Naive thymus-derived CD8-positive, alpha-beta T cell (primary cell): ENCODE data around the gene STPG4. TPM values are rescaled to one million over a fixed set of nuclear protein-coding genes. Genes with fewer than 3 reads are reported as not detected.
A peak's percentile ranks its signal among the peaks of the same experiment; 100 is the strongest.
"Not testable (repeated sequence)": the region's sequence is repeated elsewhere in the genome, so short reads cannot be mapped to it uniquely, and the experiment has no call there.

Experiments
- ATAC-seq, 2 donors: fragments of 150-1000 bp; cut with Tn5 transposase in 1 of 2; sonication (Bioruptor Pico), chemical (Tn5 transposase) in 1 of 2; 1 replicate in 1 of 2; 2 replicates in 1 of 2; pipeline ENCODE4 v1.10.0; 2021; ENCODE audit warnings: mild to moderate bottlenecking in 2 of 2, moderate library complexity in 2 of 2
- POLR2A ChIA-PET: fragments of 350-600 bp; sonication (Branson Sonifier 250); formaldehyde crosslinking; loops from one replicate; lab custom pipeline; 2021; ENCODE audit warnings: antibody characterized with exemption; lab: Charles Lee
- DNase-seq, 10 donors: peaks; one replicate each; pipeline versions ENCODE4 v3.0.0 to v3.0.0-alpha.2; 2020 to 2022
- H3K27ac Mint-ChIP-seq, 10 donors: one replicate each; pipeline ENCODE4 v1.8.0; 2020 to 2022; ENCODE audit warnings: mild to moderate bottlenecking in 10 of 10, mixed read lengths in 10 of 10, moderate library complexity in 4 of 10, inconsistent platforms in 1 of 10
- H3K27me3 Mint-ChIP-seq, 5 donors: one replicate each; pipeline ENCODE4 v1.8.0; 2021 to 2022; ENCODE audit warnings: mixed read lengths in 5 of 5
- H3K36me3 Mint-ChIP-seq, 3 donors: one replicate each; pipeline ENCODE4 v1.8.0; 2020 to 2022; ENCODE audit warnings: mixed read lengths in 3 of 3, mild to moderate bottlenecking in 2 of 3, inconsistent platforms in 1 of 3
- H3K4me1 Mint-ChIP-seq, 4 donors: one replicate each; pipeline ENCODE4 v1.8.0; 2021 to 2022; ENCODE audit warnings: mixed read lengths in 4 of 4
- H3K4me3 Mint-ChIP-seq, 10 donors: one replicate each; pipeline ENCODE4 v1.8.0; 2020 to 2022; ENCODE audit warnings: mild to moderate bottlenecking in 10 of 10, mixed read lengths in 10 of 10, moderate library complexity in 6 of 10, inconsistent platforms in 1 of 10
- H3K9me3 Mint-ChIP-seq, 9 donors: one replicate each; pipeline ENCODE4 v1.8.0; 2020 to 2022; ENCODE audit warnings: mixed read lengths in 9 of 9, mild to moderate bottlenecking in 3 of 9, inconsistent platforms in 1 of 9, moderate library complexity in 1 of 9
- polyA plus RNA-seq, 3 donors: library from polyadenylated mRNA; unstranded; fragments of 300-500 nt; fragmentation: Illumina TruSeq; gene quantifications; one replicate each; pipeline ENCODE4 v1.2.3, GENCODE V29; 2021
- total RNA-seq, 8 experiments: library from RNA in 2 of 8; stranded (reverse) in 2 of 8; gene quantifications; one replicate each; pipeline ENCODE4 v1.2.3 and lab custom pipeline; 2021 to 2026

Gene STPG4
- total and polyA plus RNA-seq, 5 experiments from 2014 or later, result 0.47 to 1.0 TPM; not detected in 3

- Mint-ChIP-seq H3K27me3 (peaks cover 0 to 12% (median 0%) of the 10 kb centered on the region in 5 donors), H3K27ac (peak overlapping the region in 9 of 10 donors; percentile 15 to 100 (median 54)), H3K9me3 (peaks cover 0 to 10% (median 0%) of the 10 kb centered on the region in 9 donors), H3K4me3 (peak overlapping the region; percentile 33 to 98 (median 94)), H3K4me1 (peaks cover 34 to 84% (median 75%) of the 10 kb centered on the region in 4 donors), H3K36me3 (peaks cover 4 to 48% (median 18%) of the 10 kb centered on the region in 3 donors)
- DNase-seq (no peak), ATAC-seq (no peak)
- POLR2A ChIA-PET, result interaction anchor here (0.9 to 1.5 kb wide), 2 partner anchors 230 to 256 kb away, joined by 3 to 4 read pairs; no protein-coding TSS in a partner anchor
Observed at GRCh38 chr2:47172156-47172921, 17.2 kb upstream of the STPG4 start.

GRCh38 chr2:47169784-47170183 is 14.7 kb upstream of the STPG4 start:
- Mint-ChIP-seq H3K9me3 (no peaks in the 10 kb centered on the region), H3K4me3 (peak overlapping the region in 1 of 10 donors; percentile 35), H3K4me1 (peaks cover 27 to 85% (median 71%) of the 10 kb centered on the region in 4 donors), H3K27me3 (no peaks in the 10 kb centered on the region), H3K36me3 (peaks cover 4 to 58% (median 12%) of the 10 kb centered on the region in 3 donors), H3K27ac (peak overlapping the region in 5 of 10 donors; percentile 6 to 66 (median 37))
- DNase-seq (no peak), ATAC-seq (no peak)
- POLR2A ChIA-PET, result interaction anchor here (0.7 kb wide), 1 partner anchor 186 kb away, joined by 4 read pairs; no protein-coding TSS in a partner anchor

- Mint-ChIP-seq H3K36me3 (peaks cover 4 to 63% (median 12%) of the 10 kb centered on the region in 3 donors), H3K4me3 (peak overlapping the region in 1 of 10 donors; percentile 48), H3K27ac (peak overlapping the region in 2 of 10 donors; percentile 60 to 82), H3K4me1 (peaks cover 30 to 84% (median 70%) of the 10 kb centered on the region in 4 donors)
- ATAC-seq, H3K9me3 Mint-ChIP-seq, POLR2A ChIA-PET, H3K27me3 Mint-ChIP-seq, DNase-seq: not testable (repeated sequence)
Observed at GRCh38 chr2:47168895-47169294, 13.8 kb upstream of the STPG4 start.

- H3K9me3 Mint-ChIP-seq, result no peaks in the 10 kb centered on the region
- no peak for DNase-seq
- POLR2A ChIA-PET, result no interaction called here
- no peaks in the 10 kb centered on the region for H3K27me3 Mint-ChIP-seq
- no peak overlapping the region for H3K27ac Mint-ChIP-seq
- peaks cover 8 to 78% (median 20%) of the 10 kb centered on the region in 3 donors for H3K36me3 Mint-ChIP-seq
- H3K4me3 Mint-ChIP-seq, result no peak overlapping the region
- H3K4me1 Mint-ChIP-seq, result peaks cover 25 to 76% (median 66%) of the 10 kb centered on the region in 4 donors
- no peak for ATAC-seq
Observed at GRCh38 chr2:47167149-47167548, 12.0 kb upstream of the STPG4 start.

GRCh38 chr2:47165001-47165555 is 10.0 kb upstream of the STPG4 start:
- H3K27ac Mint-ChIP-seq, result peak overlapping the region in 8 of 10 donors; percentile 14 to 86 (median 51)
- H3K36me3 Mint-ChIP-seq, result peaks cover 13 to 83% (median 35%) of the 10 kb centered on the region in 3 donors
- H3K9me3 Mint-ChIP-seq, result no peaks in the 10 kb centered on the region
- POLR2A ChIA-PET, result no interaction called here
- ATAC-seq (no peak), DNase-seq (no peak)
- H3K4me3 Mint-ChIP-seq, result peak overlapping the region in 2 of 10 donors; percentile 22 to 29
- no peaks in the 10 kb centered on the region for H3K27me3 Mint-ChIP-seq
- H3K4me1 Mint-ChIP-seq, result peaks cover 23 to 56% (median 49%) of the 10 kb centered on the region in 4 donors

GRCh38 chr2:47162780-47163179 is 7.7 kb upstream of the STPG4 start:
- ATAC-seq (no peak), DNase-seq (no peak)
- H3K4me3 Mint-ChIP-seq, result no peak overlapping the region
- H3K36me3 Mint-ChIP-seq, result peaks cover 15 to 84% (median 31%) of the 10 kb centered on the region in 3 donors
- no peaks in the 10 kb centered on the region for H3K9me3 Mint-ChIP-seq
- H3K4me1 Mint-ChIP-seq, result peaks cover 21 to 38% (median 37%) of the 10 kb centered on the region in 4 donors
- peak overlapping the region in 7 of 10 donors; percentile 27 to 74 (median 70) for H3K27ac Mint-ChIP-seq
- POLR2A ChIA-PET, result no interaction called here
- no peaks in the 10 kb centered on the region for H3K27me3 Mint-ChIP-seq

GRCh38 chr2:47161475-47161874 is 6.4 kb upstream of the STPG4 start:
- ATAC-seq, result no peak
- H3K9me3 Mint-ChIP-seq, result no peaks in the 10 kb centered on the region
- no peak for DNase-seq
- peaks cover 18 to 37% (median 34%) of the 10 kb centered on the region in 4 donors for H3K4me1 Mint-ChIP-seq
- POLR2A ChIA-PET, result interaction anchor here (0.7 kb wide), 1 partner anchor 13 kb away, joined by 3 read pairs; no protein-coding TSS in a partner anchor
- peaks cover 15 to 85% (median 31%) of the 10 kb centered on the region in 3 donors for H3K36me3 Mint-ChIP-seq
- H3K27ac Mint-ChIP-seq, result peak overlapping the region in 2 of 10 donors; percentile 42 to 81
- no peak overlapping the region for H3K4me3 Mint-ChIP-seq
- no peaks in the 10 kb centered on the region for H3K27me3 Mint-ChIP-seq

- ATAC-seq, result no peak
- H3K27me3 Mint-ChIP-seq, result no peaks in the 10 kb centered on the region
- no peaks in the 10 kb centered on the region for H3K9me3 Mint-ChIP-seq
- H3K4me3 Mint-ChIP-seq, result no peak overlapping the region
- DNase-seq, result no peak
- peaks cover 23 to 38% (median 35%) of the 10 kb centered on the region in 4 donors for H3K4me1 Mint-ChIP-seq
- POLR2A ChIA-PET, result no interaction called here
- peak overlapping the region in 1 of 10 donors; percentile 10 for H3K27ac Mint-ChIP-seq
- peaks cover 15 to 82% (median 31%) of the 10 kb centered on the region in 3 donors for H3K36me3 Mint-ChIP-seq
Observed at GRCh38 chr2:47160660-47161059, 5.6 kb upstream of the STPG4 start.

GRCh38 chr2:47160211-47160610 is 5.1 kb upstream of the STPG4 start:
- peaks cover 15 to 78% (median 31%) of the 10 kb centered on the region in 3 donors for H3K36me3 Mint-ChIP-seq
- no peak overlapping the region for H3K4me3 Mint-ChIP-seq
- H3K27ac Mint-ChIP-seq, result peak overlapping the region in 2 of 10 donors; percentile 15 to 39

GRCh38 chr2:47159627-47160026 is 4.5 kb upstream of the STPG4 start:
- Mint-ChIP-seq H3K4me1 (peaks cover 19 to 31% (median 29%) of the 10 kb centered on the region in 4 donors), H3K9me3 (no peaks in the 10 kb centered on the region), H3K4me3 (no peak overlapping the region), H3K36me3 (peaks cover 15 to 77% (median 34%) of the 10 kb centered on the region in 3 donors), H3K27ac (peak overlapping the region in 5 of 10 donors; percentile 11 to 44 (median 22)), H3K27me3 (no peaks in the 10 kb centered on the region)
- ATAC-seq (no peak), DNase-seq (no peak)
- POLR2A ChIA-PET, result no interaction called here

More at GRCh38 chr2:47160211-47160610, 5.1 kb upstream of the STPG4 start:
- DNase-seq (no peak), ATAC-seq (no peak)
- no peaks in the 10 kb centered on the region for H3K9me3 Mint-ChIP-seq
- POLR2A ChIA-PET, result no interaction called here
- no peaks in the 10 kb centered on the region for H3K27me3 Mint-ChIP-seq
- H3K4me1 Mint-ChIP-seq, result peaks cover 23 to 37% (median 33%) of the 10 kb centered on the region in 4 donors

GRCh38 chr2:47158576-47158975 is 3.5 kb upstream of the STPG4 start:
- Mint-ChIP-seq H3K27me3 (no peaks in the 10 kb centered on the region), H3K9me3 (no peaks in the 10 kb centered on the region), H3K36me3 (peaks cover 15 to 71% (median 34%) of the 10 kb centered on the region in 3 donors), H3K4me3 (no peak overlapping the region), H3K27ac (peak overlapping the region in 1 of 10 donors; percentile 19), H3K4me1 (peaks cover 17 to 26% (median 23%) of the 10 kb centered on the region in 4 donors)
- POLR2A ChIA-PET, result no interaction called here
- no peak for ATAC-seq
- no peak for DNase-seq

GRCh38 chr2:47152803-47153202 is 2.3 kb downstream of the STPG4 start:
- DNase-seq (no peak), ATAC-seq (no peak)
- Mint-ChIP-seq H3K4me1 (peaks cover 8 to 15% (median 11%) of the 10 kb centered on the region in 4 donors), H3K4me3 (no peak overlapping the region), H3K9me3 (peaks cover 0 to 7% (median 0%) of the 10 kb centered on the region in 9 donors), H3K27ac (no peak overlapping the region), H3K27me3 (no peaks in the 10 kb centered on the region), H3K36me3 (peaks cover 19 to 42% (median 29%) of the 10 kb centered on the region in 3 donors)
- POLR2A ChIA-PET, result interaction anchor here (0.6 kb wide), 1 partner anchor 309 kb away, joined by 3 read pairs; no protein-coding TSS in a partner anchor
